HCT116 (cell line): ENCODE measurements around the gene SEMA4D. TPM values are rescaled to one million over a fixed set of nuclear protein-coding genes. Genes with fewer than 3 reads are reported as not detected.

ENCODE experiments used
- ATAC-seq: fragments of 200-7000 bp; cut with Tn5 transposase; 2 replicates; pipeline ENCODE4 v1.9.1; 2020; ENCODE audit warnings: mild to moderate bottlenecking, moderate library complexity
- BruUV-seq: library from RNA; stranded (reverse); fragments of 400-500 nt; replicated peaks from 2 replicates; lab custom pipeline; 2021; lab: Mats Ljungman, UMichigan
- CTCF ChIA-PET: fragments of 300-600 bp; sonication (Branson Sonifier 250); formaldehyde crosslinking; loops from one replicate; lab custom pipeline; 2021; ENCODE audit warnings: antibody characterized with exemption; lab: Charles Lee
- POLR2A ChIA-PET: fragments of 300-600, 350-600 bp; sonication (Branson Sonifier 250); formaldehyde crosslinking; loops from one replicate; lab custom pipeline; 2021; ENCODE audit warnings: antibody characterized with exemption; lab: Charles Lee
- RAD21 ChIA-PET, 2 experiments: fragments of 300-600 bp; sonication (Branson Sonifier 250); formaldehyde crosslinking; loops; one replicate each; lab custom pipeline; 2023; ENCODE audit warnings: low total read pairs in 2 of 2; ENCODE audit not compliant: uncharacterized antibody in 2 of 2, unreplicated experiment in 2 of 2, low non-redundant PET in 1 of 2; lab: Charles Lee
- DNase-seq: peaks from one replicate; pipeline ENCODE4 v3.0.0-alpha.2; 2010; ENCODE audit warnings: low read depth, low spot score
- H2AFZ ChIP-seq: fragments of 200-600 bp; shearing (Covaris generic), sonication (generic); 2 replicates; pipeline ENCODE4 v1.6.1; 2017; ENCODE audit warnings: low read depth, mixed run types, mixed read lengths, antibody characterized with exemption, low read length; ENCODE audit not compliant: poor library complexity, severe bottlenecking
- H3K27ac ChIP-seq: 2 replicates; pipeline ENCODE4 v1.5.1; 2012; ENCODE audit warnings: low read depth, low read length
- H3K27me3 ChIP-seq: fragments of 200-600 bp; sonication (generic); 2 replicates; pipeline ENCODE4 v1.6.1; 2016; ENCODE audit warnings: mixed run types, low read length, mixed read lengths; ENCODE audit not compliant: insufficient read depth
- H3K36me3 ChIP-seq, 2 experiments: fragments of 200-500 bp in 1 of 2; fragments of 200-600 bp in 1 of 2; sonication (Bioruptor generic) in 1 of 2; sonication (generic) in 1 of 2; 2 replicates each; pipeline versions ENCODE4 v1.5.1 to v1.6.1; 2014 to 2016; ENCODE audit warnings: low read length in 2 of 2, inconsistent platforms in 1 of 2, mixed read lengths in 1 of 2, mixed run types in 1 of 2; ENCODE audit not compliant: insufficient read depth in 2 of 2, control insufficient read depth in 1 of 2
- H3K4me1 ChIP-seq, 2 experiments: fragments of 200-600 bp in 1 of 2; sonication (generic) in 1 of 2; 2 replicates each; pipeline versions ENCODE4 v1.5.1 to v1.6.1; 2012 to 2017; ENCODE audit warnings: low read length in 2 of 2, inconsistent platforms in 1 of 2, mild to moderate bottlenecking in 1 of 2, mixed read lengths in 1 of 2, mixed run types in 1 of 2, moderate library complexity in 1 of 2; ENCODE audit not compliant: insufficient read depth in 2 of 2, control insufficient read depth in 1 of 2
- H3K4me2 ChIP-seq: fragments of 200-600 bp; sonication (generic); 2 replicates; pipeline ENCODE4 v1.6.1; 2017; ENCODE audit warnings: mixed run types, low read length, mixed read lengths
- H3K4me3 ChIP-seq, 2 experiments: fragments of 200-600 bp in 1 of 2; sonication (generic) in 1 of 2; replicated peaks in 1 of 2; 2 replicates each; pipeline ENCODE4 v1.5.1; 2011 to 2016; ENCODE audit warnings: low read length in 2 of 2, control low read depth in 1 of 2, low read depth in 1 of 2, mild to moderate bottlenecking in 1 of 2, mixed read lengths in 1 of 2, mixed run types in 1 of 2
- H3K79me2 ChIP-seq: fragments of 200-600 bp; sonication (generic); 2 replicates; pipeline ENCODE4 v1.6.1; 2017; ENCODE audit warnings: mild to moderate bottlenecking, mixed run types, low read length, moderate library complexity, mixed read lengths; ENCODE audit not compliant: insufficient read depth
- H3K9ac ChIP-seq: fragments of 200-600 bp; sonication (generic); 2 replicates; pipeline ENCODE4 v1.6.1; 2016; ENCODE audit warnings: low read length, mixed read lengths
- H3K9me2 ChIP-seq: fragments of 200-600 bp; sonication (generic), shearing (Covaris generic); 2 replicates; pipeline ENCODE4 v1.6.1; 2017; ENCODE audit warnings: mixed run types, mild to moderate bottlenecking, moderate library complexity; ENCODE audit not compliant: insufficient read depth
- H3K9me3 ChIP-seq, 2 experiments: fragments of 200-500 bp in 1 of 2; fragments of 200-600 bp in 1 of 2; sonication (Bioruptor generic) in 1 of 2; sonication (generic) in 1 of 2; 2 replicates each; pipeline ENCODE4 v1.6.1; 2014 to 2017; ENCODE audit warnings: low read length in 2 of 2, mixed read lengths in 2 of 2, inconsistent platforms in 1 of 2, low read depth in 1 of 2, mild to moderate bottlenecking in 1 of 2, mixed run types in 1 of 2, moderate library complexity in 1 of 2; ENCODE audit not compliant: control insufficient read depth in 1 of 2, insufficient read depth in 1 of 2
- H4K20me1 ChIP-seq: fragments of 200-600 bp; sonication (generic), shearing (Covaris generic); 2 replicates; pipeline ENCODE4 v1.6.1; 2017; ENCODE audit warnings: mixed run types, mild to moderate bottlenecking, moderate library complexity; ENCODE audit not compliant: insufficient read depth
- CBX3 ChIP-seq: IDR thresholded peaks from 2 replicates; pipeline ENCODE4 v1.6.1; 2012; ENCODE audit warnings: low read depth
- CEBPB ChIP-seq: IDR thresholded peaks from 2 replicates; pipeline ENCODE4 v1.6.1; 2012; ENCODE audit warnings: low read depth
- CTCF ChIP-seq, 3 experiments: fragments of 200-600 bp in 1 of 3; sonication (generic) in 1 of 3; IDR thresholded peaks in 2 of 3; conservative IDR thresholded peaks in 1 of 3; 2 replicates each; pipeline ENCODE4 v1.5.1; 2012 to 2017; ENCODE audit warnings: low read depth in 2 of 3, low read length in 2 of 3, antibody characterized with exemption in 1 of 3, borderline replicate concordance in 1 of 3, control low read depth in 1 of 3, mild to moderate bottlenecking in 1 of 3, mixed read lengths in 1 of 3, mixed run types in 1 of 3, moderate library complexity in 1 of 3; ENCODE audit not compliant: insufficient read depth in 1 of 3
- ELF1 ChIP-seq: IDR thresholded peaks from 2 replicates; pipeline ENCODE4 v1.6.1; 2012; ENCODE audit warnings: low read depth, borderline replicate concordance
- FOSL1 ChIP-seq: IDR thresholded peaks from 2 replicates; pipeline ENCODE4 v1.6.1; 2012; ENCODE audit warnings: low read depth
- JUND ChIP-seq: IDR thresholded peaks from 2 replicates; pipeline ENCODE4 v1.6.1; 2012
- POLR2AphosphoS5 ChIP-seq: IDR thresholded peaks from 2 replicates; pipeline ENCODE4 v1.6.1; 2011; ENCODE audit warnings: mild to moderate bottlenecking, low read depth, low read length, moderate library complexity
- RAD21 ChIP-seq: IDR thresholded peaks from 2 replicates; pipeline ENCODE4 v1.6.1; 2012; ENCODE audit warnings: low read depth, mild to moderate bottlenecking
- SP1 ChIP-seq: IDR thresholded peaks from 2 replicates; pipeline ENCODE4 v1.6.1; 2012; ENCODE audit warnings: low read depth
- SRF ChIP-seq: IDR thresholded peaks from 2 replicates; pipeline ENCODE4 v1.6.1; 2012; ENCODE audit warnings: low read depth
- TCF7L2 ChIP-seq: IDR thresholded peaks from 2 replicates; pipeline ENCODE4 v1.7.0; 2011; ENCODE audit warnings: borderline replicate concordance, inconsistent platforms; ENCODE audit not compliant: insufficient read depth, insufficient read length; ENCODE audit errors: extremely low read depth
- YY1 ChIP-seq: IDR thresholded peaks from 2 replicates; pipeline ENCODE4 v1.6.1; 2011; ENCODE audit warnings: low read length, low read depth, moderate library complexity, mild to moderate bottlenecking; ENCODE audit not compliant: insufficient replicate concordance; ENCODE audit errors: extremely low read depth
- ZFX ChIP-seq: fragments of 450-650 bp; IDR thresholded peaks from 2 replicates; pipeline ENCODE4 v1.6.1; 2017
- intact Hi-C: fragments of 100-400 bp; cut with micrococcal nuclease; formaldehyde crosslinking; loops from 2 replicates; pipeline ENCODE4 v1.10.0; 2022
- total RNA-seq: library from RNA; stranded (reverse); gene quantifications from one replicate; pipeline ENCODE4 v1.2.1, GENCODE V29; 2021; ENCODE audit not compliant: unreplicated experiment
- TF ChIP-seq, protein P1 (sequence below): IDR thresholded peaks from 2 replicates; pipeline ENCODE4 v1.6.1; 2011; ENCODE audit warnings: mild to moderate bottlenecking, low read length, moderate library complexity; ENCODE audit not compliant: insufficient replicate concordance; ENCODE audit errors: extremely low read depth
- TF ChIP-seq, protein P2 (sequence below): IDR thresholded peaks from 2 replicates; pipeline ENCODE4 v1.6.1; 2012

Gene SEMA4D
- total RNA-seq, 1 experiment from 2014 or later: 32.0 TPM

- ChIA-PET CTCF (interaction anchor here (1.0 kb wide), 2 partner anchors 230 to 245 kb away, joined by 3 to 7 read pairs; no protein-coding TSS in a partner anchor), POLR2A (interaction anchor here (1.0 kb wide), 1 partner anchor 9 kb away, joined by 4 read pairs; no protein-coding TSS in a partner anchor)
- intact Hi-C loops: loop anchor here (1.0 to 10.0 kb wide), 3 partner anchors 230 to 786 kb away; no protein-coding TSS in a partner anchor
- TSS peak; percentile 22 for BruUV-seq
- H3K27me3 ChIP-seq: no peaks in the 10 kb centered on the region
- DNase-seq: no peak
- peaks cover 86% of the 10 kb centered on the region for H3K79me2 ChIP-seq
- H3K27ac ChIP-seq: peak overlapping the region; percentile 95
- peak overlapping the region; percentile 63 to 69 for H3K4me3 ChIP-seq
- peak overlapping the region; percentile 75 for H3K9ac ChIP-seq
- TF ChIP-seq ELF1: no peak
- no peak for TF ChIP-seq FOSL1
- TF ChIP-seq RAD21: no peak
- no peak for TF ChIP-seq CTCF (IDR thresholded peaks at IDR 0.05 in 2 of 3, conservative IDR thresholded peaks at IDR 0.05 in 1 of 3; ENCODE audit: borderline replicate concordance in 1 of 3, insufficient read depth in 1 of 3, low read depth in 2 of 3, low read length in 2 of 3)
- TF ChIP-seq ZFX: no peak
- TF ChIP-seq, protein P1, sequence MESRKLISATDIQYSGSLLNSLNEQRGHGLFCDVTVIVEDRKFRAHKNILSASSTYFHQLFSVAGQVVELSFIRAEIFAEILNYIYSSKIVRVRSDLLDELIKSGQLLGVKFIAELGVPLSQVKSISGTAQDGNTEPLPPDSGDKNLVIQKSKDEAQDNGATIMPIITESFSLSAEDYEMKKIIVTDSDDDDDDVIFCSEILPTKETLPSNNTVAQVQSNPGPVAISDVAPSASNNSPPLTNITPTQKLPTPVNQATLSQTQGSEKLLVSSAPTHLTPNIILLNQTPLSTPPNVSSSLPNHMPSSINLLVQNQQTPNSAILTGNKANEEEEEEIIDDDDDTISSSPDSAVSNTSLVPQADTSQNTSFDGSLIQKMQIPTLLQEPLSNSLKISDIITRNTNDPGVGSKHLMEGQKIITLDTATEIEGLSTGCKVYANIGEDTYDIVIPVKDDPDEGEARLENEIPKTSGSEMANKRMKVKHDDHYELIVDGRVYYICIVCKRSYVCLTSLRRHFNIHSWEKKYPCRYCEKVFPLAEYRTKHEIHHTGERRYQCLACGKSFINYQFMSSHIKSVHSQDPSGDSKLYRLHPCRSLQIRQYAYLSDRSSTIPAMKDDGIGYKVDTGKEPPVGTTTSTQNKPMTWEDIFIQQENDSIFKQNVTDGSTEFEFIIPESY: no peak
- TF ChIP-seq TCF7L2: no peak
- TF ChIP-seq, protein P2, sequence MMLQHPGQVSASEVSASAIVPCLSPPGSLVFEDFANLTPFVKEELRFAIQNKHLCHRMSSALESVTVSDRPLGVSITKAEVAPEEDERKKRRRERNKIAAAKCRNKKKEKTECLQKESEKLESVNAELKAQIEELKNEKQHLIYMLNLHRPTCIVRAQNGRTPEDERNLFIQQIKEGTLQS: no peak
- TF ChIP-seq SP1: no peak
- TF ChIP-seq POLR2AphosphoS5: no peak
- no peak for TF ChIP-seq CEBPB
- TF ChIP-seq JUND: no peak
- TF ChIP-seq SRF: no peak
- no peak for TF ChIP-seq CBX3
- TF ChIP-seq YY1: no peak
- TF ChIP-seq, all 23 proteins: peak for 0
- Histone ChIP-seq H4K20me1 (peaks cover 11% of the 10 kb centered on the region; the same call in 1 of the 2 replicates), H3K9me3 (no peaks in the 10 kb centered on the region), H3K9me2 (no peaks in the 10 kb centered on the region), H3K4me2 (peak overlapping the region; percentile 78), H2AFZ (no peak overlapping the region), H3K4me1 (peaks cover 14 to 36% of the 10 kb centered on the region in 2 experiments), H3K36me3 (peaks cover 21 to 33% of the 10 kb centered on the region in 2 experiments)
- ATAC-seq: no peak
- RAD21 ChIA-PET: no interaction called here
Measured at GRCh38 chr9:89319015-89319905, 178.7 kb downstream of the SEMA4D start.
